ENCODE measurements around the gene PRPF38A.

Gene PRPF38A

DNA sequence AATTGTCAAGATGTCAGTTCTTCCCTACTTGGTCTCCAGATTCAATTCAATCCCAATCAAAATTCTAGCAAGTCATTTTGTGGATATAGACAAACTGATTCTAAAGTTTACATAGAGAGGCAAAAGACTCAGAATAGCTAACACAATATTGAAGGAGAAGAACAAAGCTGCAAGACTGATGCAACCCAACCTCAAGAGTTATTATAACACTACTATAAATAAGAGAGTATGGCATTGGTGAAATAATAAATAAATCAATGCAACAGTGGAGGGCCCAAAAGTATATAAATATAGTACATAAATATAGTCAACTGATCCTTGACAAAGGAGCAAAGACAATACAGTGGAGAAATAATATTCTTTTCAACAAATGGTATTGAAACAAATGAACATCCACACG is 49.7 kb downstream of the PRPF38A start:
- TF ChIP-seq POLR2AphosphoS5 (IDR thresholded peaks at IDR 0.05; ENCODE audit: low read depth) (no peak), GABPA (IDR thresholded peaks at IDR 0.05; ENCODE audit: low read depth) (no peak), SPI1 (IDR thresholded peaks at IDR 0.05; ENCODE audit: borderline replicate concordance, low read depth) (no peak)
- TF ChIP-seq, protein P1, sequence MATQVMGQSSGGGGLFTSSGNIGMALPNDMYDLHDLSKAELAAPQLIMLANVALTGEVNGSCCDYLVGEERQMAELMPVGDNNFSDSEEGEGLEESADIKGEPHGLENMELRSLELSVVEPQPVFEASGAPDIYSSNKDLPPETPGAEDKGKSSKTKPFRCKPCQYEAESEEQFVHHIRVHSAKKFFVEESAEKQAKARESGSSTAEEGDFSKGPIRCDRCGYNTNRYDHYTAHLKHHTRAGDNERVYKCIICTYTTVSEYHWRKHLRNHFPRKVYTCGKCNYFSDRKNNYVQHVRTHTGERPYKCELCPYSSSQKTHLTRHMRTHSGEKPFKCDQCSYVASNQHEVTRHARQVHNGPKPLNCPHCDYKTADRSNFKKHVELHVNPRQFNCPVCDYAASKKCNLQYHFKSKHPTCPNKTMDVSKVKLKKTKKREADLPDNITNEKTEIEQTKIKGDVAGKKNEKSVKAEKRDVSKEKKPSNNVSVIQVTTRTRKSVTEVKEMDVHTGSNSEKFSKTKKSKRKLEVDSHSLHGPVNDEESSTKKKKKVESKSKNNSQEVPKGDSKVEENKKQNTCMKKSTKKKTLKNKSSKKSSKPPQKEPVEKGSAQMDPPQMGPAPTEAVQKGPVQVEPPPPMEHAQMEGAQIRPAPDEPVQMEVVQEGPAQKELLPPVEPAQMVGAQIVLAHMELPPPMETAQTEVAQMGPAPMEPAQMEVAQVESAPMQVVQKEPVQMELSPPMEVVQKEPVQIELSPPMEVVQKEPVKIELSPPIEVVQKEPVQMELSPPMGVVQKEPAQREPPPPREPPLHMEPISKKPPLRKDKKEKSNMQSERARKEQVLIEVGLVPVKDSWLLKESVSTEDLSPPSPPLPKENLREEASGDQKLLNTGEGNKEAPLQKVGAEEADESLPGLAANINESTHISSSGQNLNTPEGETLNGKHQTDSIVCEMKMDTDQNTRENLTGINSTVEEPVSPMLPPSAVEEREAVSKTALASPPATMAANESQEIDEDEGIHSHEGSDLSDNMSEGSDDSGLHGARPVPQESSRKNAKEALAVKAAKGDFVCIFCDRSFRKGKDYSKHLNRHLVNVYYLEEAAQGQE (IDR thresholded peaks at IDR 0.05; ENCODE audit: insufficient replicate concordance, low read depth), result no peak
- TF ChIP-seq, protein P2, sequence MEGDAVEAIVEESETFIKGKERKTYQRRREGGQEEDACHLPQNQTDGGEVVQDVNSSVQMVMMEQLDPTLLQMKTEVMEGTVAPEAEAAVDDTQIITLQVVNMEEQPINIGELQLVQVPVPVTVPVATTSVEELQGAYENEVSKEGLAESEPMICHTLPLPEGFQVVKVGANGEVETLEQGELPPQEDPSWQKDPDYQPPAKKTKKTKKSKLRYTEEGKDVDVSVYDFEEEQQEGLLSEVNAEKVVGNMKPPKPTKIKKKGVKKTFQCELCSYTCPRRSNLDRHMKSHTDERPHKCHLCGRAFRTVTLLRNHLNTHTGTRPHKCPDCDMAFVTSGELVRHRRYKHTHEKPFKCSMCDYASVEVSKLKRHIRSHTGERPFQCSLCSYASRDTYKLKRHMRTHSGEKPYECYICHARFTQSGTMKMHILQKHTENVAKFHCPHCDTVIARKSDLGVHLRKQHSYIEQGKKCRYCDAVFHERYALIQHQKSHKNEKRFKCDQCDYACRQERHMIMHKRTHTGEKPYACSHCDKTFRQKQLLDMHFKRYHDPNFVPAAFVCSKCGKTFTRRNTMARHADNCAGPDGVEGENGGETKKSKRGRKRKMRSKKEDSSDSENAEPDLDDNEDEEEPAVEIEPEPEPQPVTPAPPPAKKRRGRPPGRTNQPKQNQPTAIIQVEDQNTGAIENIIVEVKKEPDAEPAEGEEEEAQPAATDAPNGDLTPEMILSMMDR (IDR thresholded peaks at IDR 0.05; ENCODE audit: insufficient read depth, low read length), result no peak
- no peak overlapping the region for H3K27ac ChIP-seq (replicated peaks)
- no peak for DNase-seq (ENCODE audit: low read depth in 1 of 2, low spot score in 1 of 2)
- no peak overlapping the region for H3K4me3 ChIP-seq (replicated peaks; ENCODE audit: insufficient read depth, low read length)
- no peaks in the 10 kb centered on the region for H3K27me3 ChIP-seq (ENCODE audit: insufficient read depth, poor library complexity, severe bottlenecking)

DNA sequence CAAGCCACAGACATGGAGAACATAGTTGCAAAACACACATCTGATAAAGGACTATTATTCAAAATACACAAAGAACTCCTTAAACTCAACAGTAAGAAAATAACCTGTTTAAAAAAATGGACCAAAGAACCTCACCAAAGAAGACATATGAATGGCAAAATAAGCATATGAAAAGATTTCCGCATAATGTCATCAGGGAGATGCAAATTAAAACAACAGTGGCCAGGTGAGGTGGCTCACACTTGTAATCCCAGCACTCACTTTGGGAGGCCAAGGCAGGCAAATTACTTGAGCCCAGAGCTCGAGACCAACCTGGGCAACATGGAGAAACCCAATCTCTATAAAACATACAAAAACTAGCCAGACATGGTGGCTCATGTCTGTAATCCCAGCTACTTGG is 50.4 kb downstream of the PRPF38A start:
- H3K27ac ChIP-seq (replicated peaks), result no peak overlapping the region
- no peaks in the 10 kb centered on the region for H3K27me3 ChIP-seq (ENCODE audit: insufficient read depth, poor library complexity, severe bottlenecking)
- no peak overlapping the region for H3K4me3 ChIP-seq (replicated peaks; ENCODE audit: insufficient read depth, low read length)
- TF ChIP-seq, protein P1 (IDR thresholded peaks at IDR 0.05; ENCODE audit: insufficient replicate concordance, low read depth), result no peak
- TF ChIP-seq POLR2AphosphoS5 (IDR thresholded peaks at IDR 0.05; ENCODE audit: low read depth) (no peak), GABPA (IDR thresholded peaks at IDR 0.05; ENCODE audit: low read depth) (no peak), SPI1 (IDR thresholded peaks at IDR 0.05; ENCODE audit: borderline replicate concordance, low read depth) (no peak)
- TF ChIP-seq, protein P2 (IDR thresholded peaks at IDR 0.05; ENCODE audit: insufficient read depth, low read length), result no peak
- no peak for DNase-seq (ENCODE audit: low read depth in 1 of 2, low spot score in 1 of 2)

GRCh38 chr1:52455686-52456085 is 51.3 kb downstream of the PRPF38A start:
- H3K27ac ChIP-seq (replicated peaks), result no peak overlapping the region
- TF ChIP-seq, protein P1 (IDR thresholded peaks at IDR 0.05; ENCODE audit: insufficient replicate concordance, low read depth), result no peak
- TF ChIP-seq POLR2AphosphoS5 (IDR thresholded peaks at IDR 0.05; ENCODE audit: low read depth), result no peak
- H3K27me3 ChIP-seq (ENCODE audit: insufficient read depth, poor library complexity, severe bottlenecking), result no peaks in the 10 kb centered on the region
- no peak for DNase-seq (ENCODE audit: low read depth in 1 of 2, low spot score in 1 of 2)
- no peak overlapping the region for H3K4me3 ChIP-seq (replicated peaks; ENCODE audit: insufficient read depth, low read length)

DNA sequence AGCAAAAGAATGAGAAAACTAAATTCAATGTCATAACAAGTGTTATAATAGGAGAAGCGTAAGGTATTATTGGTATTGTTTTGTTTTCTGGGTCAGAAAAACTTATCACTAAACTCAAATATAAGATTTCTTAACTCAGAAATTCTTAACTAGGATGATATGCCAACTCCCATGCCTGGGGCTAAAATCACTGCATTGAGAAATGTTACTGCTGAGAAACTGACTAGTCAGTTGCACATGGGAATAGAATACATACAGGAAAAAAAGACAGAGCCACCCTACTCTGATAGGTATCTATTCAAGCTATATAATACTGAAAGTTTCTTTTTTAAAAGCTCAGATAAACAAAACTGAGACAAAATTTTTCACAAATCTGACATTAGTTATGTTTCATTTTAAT is 56.3 kb downstream of the PRPF38A start:
- Histone ChIP-seq H3K4me3 (replicated peaks; ENCODE audit: insufficient read depth, low read length) (no peak overlapping the region), H3K27ac (replicated peaks) (no peak overlapping the region), H3K27me3 (ENCODE audit: insufficient read depth, poor library complexity, severe bottlenecking) (no peaks in the 10 kb centered on the region)
- no peak for DNase-seq (ENCODE audit: low read depth in 1 of 2, low spot score in 1 of 2)
- TF ChIP-seq GABPA (IDR thresholded peaks at IDR 0.05; ENCODE audit: low read depth) (no peak), SPI1 (IDR thresholded peaks at IDR 0.05; ENCODE audit: borderline replicate concordance, low read depth) (no peak), POLR2AphosphoS5 (IDR thresholded peaks at IDR 0.05; ENCODE audit: low read depth) (no peak)
- TF ChIP-seq, protein P2 (IDR thresholded peaks at IDR 0.05; ENCODE audit: insufficient read depth, low read length), result no peak
- TF ChIP-seq, protein P1 (IDR thresholded peaks at IDR 0.05; ENCODE audit: insufficient replicate concordance, low read depth), result no peak
